Glutamatergic neuron (in vitro differentiated cells): ENCODE results near the gene FAM186B. TPM values are rescaled to one million over a fixed set of nuclear protein-coding genes. Genes with fewer than 3 reads are reported as not detected.

Experiments used
- DNase-seq: peaks from one replicate; pipeline ENCODE4 v3.0.0; 2022
- H3K27ac Mint-ChIP-seq: one replicate; pipeline ENCODE4 v1.8.0; 2020; ENCODE audit warnings: mild to moderate bottlenecking, mixed read lengths, inconsistent platforms; ENCODE audit not compliant: unreplicated experiment
- H3K27me3 Mint-ChIP-seq: one replicate; pipeline ENCODE4 v1.8.0; 2020; ENCODE audit warnings: mild to moderate bottlenecking, moderate library complexity, mixed read lengths, inconsistent platforms; ENCODE audit not compliant: unreplicated experiment
- H3K36me3 Mint-ChIP-seq: one replicate; pipeline ENCODE4 v1.8.0; 2020; ENCODE audit warnings: mild to moderate bottlenecking, mixed read lengths, inconsistent platforms; ENCODE audit not compliant: unreplicated experiment
- H3K4me1 Mint-ChIP-seq: one replicate; pipeline ENCODE4 v1.8.0; 2020; ENCODE audit warnings: mild to moderate bottlenecking, low read depth, mixed read lengths, inconsistent platforms; ENCODE audit not compliant: unreplicated experiment
- H3K4me3 Mint-ChIP-seq: one replicate; pipeline ENCODE4 v1.8.0; 2020; ENCODE audit warnings: mild to moderate bottlenecking, mixed read lengths, inconsistent platforms; ENCODE audit not compliant: unreplicated experiment
- H3K9me3 Mint-ChIP-seq: one replicate; pipeline ENCODE4 v1.8.0; 2020; ENCODE audit warnings: mild to moderate bottlenecking, moderate library complexity, mixed read lengths, inconsistent platforms; ENCODE audit not compliant: unreplicated experiment
- CTCF ChIP-seq: fragments of 200-600 bp; sonication (generic); IDR thresholded peaks from one replicate; pipeline ENCODE4 v1.5.0; 2021; ENCODE audit not compliant: partially characterized antibody, unreplicated experiment
- total RNA-seq: library from RNA; stranded (reverse); fragmentation: NEBNext Ultra II Directional; extraction: Animal tissue kit (Norgen Biotek cat#: 25700); gene quantifications from one replicate; pipeline ENCODE4 v1.2.1, GENCODE V29; 2021; ENCODE audit not compliant: unreplicated experiment

FAM186B gene
- total RNA-seq, 1 donor from 2014 or later = not detected

DNA sequence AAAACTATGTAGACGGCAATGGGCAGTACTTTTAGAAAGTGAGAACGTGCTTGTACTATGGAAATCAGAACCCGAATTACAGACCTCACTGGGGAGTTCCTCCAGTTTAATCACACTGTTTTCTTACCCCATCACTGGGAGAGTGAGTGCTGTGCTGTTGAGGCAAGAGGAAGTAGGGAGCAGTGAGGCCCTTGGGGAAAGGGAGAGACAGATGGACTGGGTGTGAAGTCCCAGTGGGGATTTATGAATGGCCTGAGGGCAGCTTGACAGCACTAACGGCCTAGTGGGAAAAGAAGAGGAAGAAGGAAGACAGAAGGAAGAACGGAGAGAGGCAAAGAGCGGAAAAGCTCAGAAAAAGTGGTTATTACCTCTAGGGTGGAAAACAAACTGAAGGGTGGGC lies 43.2 kb downstream of the FAM186B start:
- no peak for TF ChIP-seq CTCF
- peaks cover 5% of the 10 kb centered on the region for H3K9me3 Mint-ChIP-seq
- H3K4me3 Mint-ChIP-seq = peak overlapping the region; percentile 77
- H3K27me3 Mint-ChIP-seq = peaks cover 7% of the 10 kb centered on the region
- H3K36me3 Mint-ChIP-seq = peaks cover 13% of the 10 kb centered on the region
- DNase-seq = no peak
- peaks cover 26% of the 10 kb centered on the region for H3K4me1 Mint-ChIP-seq
- H3K27ac Mint-ChIP-seq = peak overlapping the region; percentile 78

DNA sequence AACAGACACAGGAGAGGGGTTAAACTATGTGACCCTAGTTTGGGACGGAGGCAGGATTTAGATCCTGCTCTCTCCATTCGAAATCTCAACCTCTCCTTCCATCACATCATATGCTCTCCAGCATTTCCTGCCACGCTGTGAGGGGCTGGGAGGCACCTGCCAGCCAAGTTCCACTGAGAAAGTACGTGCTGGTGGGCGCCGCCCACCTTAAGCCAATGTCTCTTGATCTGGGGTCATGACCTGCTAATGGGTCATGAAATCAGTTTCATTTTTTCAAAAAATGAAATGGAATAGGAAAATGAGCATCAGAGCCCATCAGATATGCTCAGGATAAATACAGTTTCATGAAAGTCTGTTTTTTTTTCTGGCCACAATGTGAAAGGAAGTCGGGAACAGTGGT lies 44.7 kb downstream of the FAM186B start:
- peaks cover 8% of the 10 kb centered on the region for H3K9me3 Mint-ChIP-seq
- no peak for DNase-seq
- H3K4me1 Mint-ChIP-seq = peaks cover 21% of the 10 kb centered on the region
- no peak overlapping the region for H3K4me3 Mint-ChIP-seq
- TF ChIP-seq CTCF = no peak
- peaks cover 7% of the 10 kb centered on the region for H3K27me3 Mint-ChIP-seq
- H3K27ac Mint-ChIP-seq = no peak overlapping the region
- H3K36me3 Mint-ChIP-seq = peaks cover 13% of the 10 kb centered on the region

- peaks cover 8% of the 10 kb centered on the region for H3K9me3 Mint-ChIP-seq
- H3K4me3 Mint-ChIP-seq = no peak overlapping the region
- peaks cover 7% of the 10 kb centered on the region for H3K27me3 Mint-ChIP-seq
- DNase-seq = no peak
- peaks cover 13% of the 10 kb centered on the region for H3K36me3 Mint-ChIP-seq
- H3K4me1 Mint-ChIP-seq = peaks cover 18% of the 10 kb centered on the region
- no peak overlapping the region for H3K27ac Mint-ChIP-seq
- no peak for TF ChIP-seq CTCF
Measured at GRCh38 chr12:49559011-49559675, 46.3 kb downstream of the FAM186B start.

DNA sequence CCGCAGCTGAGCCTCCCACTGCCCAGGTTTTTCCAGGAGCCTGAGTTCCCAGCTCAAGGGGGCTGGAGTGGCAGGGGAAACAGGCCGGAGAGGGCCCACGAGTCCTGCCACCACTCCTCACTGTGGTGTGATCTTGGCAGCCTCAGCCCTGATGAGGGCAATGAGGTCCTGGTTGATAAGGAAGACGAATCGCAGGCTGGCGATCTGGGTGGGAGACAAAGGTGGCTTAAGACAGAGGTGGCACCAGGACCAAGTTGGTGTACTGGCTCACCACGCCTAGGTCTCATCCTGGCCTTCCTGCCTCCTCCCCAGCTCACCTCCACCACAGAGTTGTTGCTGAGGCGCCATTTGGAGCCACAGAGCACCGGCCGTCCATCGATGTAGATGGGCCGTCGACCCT lies 46.9 kb downstream of the FAM186B start:
- no peak overlapping the region for H3K27ac Mint-ChIP-seq
- H3K36me3 Mint-ChIP-seq = peaks cover 13% of the 10 kb centered on the region
- peaks cover 8% of the 10 kb centered on the region for H3K9me3 Mint-ChIP-seq
- no peak for DNase-seq
- H3K4me1 Mint-ChIP-seq = peaks cover 15% of the 10 kb centered on the region
- H3K4me3 Mint-ChIP-seq = no peak overlapping the region
- no peak for TF ChIP-seq CTCF
- H3K27me3 Mint-ChIP-seq = peaks cover 3% of the 10 kb centered on the region

DNA sequence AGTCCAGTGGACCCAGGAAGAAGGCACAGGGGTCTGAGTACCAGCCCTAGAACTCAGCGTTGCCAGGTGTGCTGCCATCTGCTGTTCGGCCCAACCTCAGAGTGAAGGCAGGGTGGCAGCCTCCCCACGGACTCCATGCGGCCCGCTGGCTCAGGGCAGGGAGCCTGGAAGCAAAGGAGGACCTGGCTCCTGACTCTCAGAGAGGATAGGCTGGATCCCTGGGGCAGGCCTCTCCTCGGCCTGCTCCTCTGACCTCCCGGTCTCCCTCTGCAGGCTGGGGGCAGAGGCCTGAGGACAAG lies 47.6 kb downstream of the FAM186B start:
- Mint-ChIP-seq H3K4me1 (peaks cover 16% of the 10 kb centered on the region), H3K27ac (no peak overlapping the region), H3K9me3 (peaks cover 8% of the 10 kb centered on the region), H3K27me3 (peaks cover 2% of the 10 kb centered on the region), H3K36me3 (peaks cover 13% of the 10 kb centered on the region), H3K4me3 (no peak overlapping the region)
- no peak for DNase-seq
- no peak for TF ChIP-seq CTCF
